Measurements from ENCODE around the gene BACH2. TPM values are rescaled to one million over a fixed set of nuclear protein-coding genes. Genes with fewer than 3 reads are reported as not detected.

Gene BACH2
- total and polyA plus RNA-seq, 2 experiments from 2014 or later, result 1.6 to 5.7 TPM

DNA sequence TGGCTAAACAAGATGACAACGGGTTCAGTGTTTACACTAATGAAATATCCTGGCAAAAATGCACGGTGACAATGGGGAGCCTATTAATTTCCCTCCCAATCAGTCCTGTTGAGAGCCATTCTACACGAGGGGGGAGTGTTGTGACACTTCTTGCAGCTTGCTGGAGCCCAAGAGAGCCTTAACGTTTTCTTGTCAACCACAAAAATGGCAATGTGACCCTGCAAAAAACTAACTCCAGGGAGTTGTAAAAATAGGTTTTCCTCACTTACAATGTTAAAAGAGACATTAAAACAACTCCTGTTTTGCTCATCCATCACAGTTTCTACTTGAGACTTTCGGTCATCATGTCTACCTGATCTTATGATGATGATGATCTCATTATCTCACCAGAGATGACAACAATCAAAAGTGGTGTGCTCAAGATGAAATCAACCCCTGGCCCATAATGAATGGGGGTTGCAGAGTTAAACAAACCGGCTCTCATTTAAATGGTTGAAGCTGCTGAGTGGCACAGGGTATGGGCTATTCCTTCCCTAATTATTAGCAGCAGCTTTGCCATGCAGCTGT is 344.5 kb downstream of the BACH2 start:
- Histone ChIP-seq H3K4me2 (no peak overlapping the region), H3K27ac (ENCODE audit: low read depth) (no peak overlapping the region), H3K36me3 (ENCODE audit: insufficient read depth) (no peaks in the 10 kb centered on the region), H3K79me2 (replicated peaks; ENCODE audit: insufficient read depth) (no peaks in the 10 kb centered on the region), H4K20me1 (replicated peaks; ENCODE audit: insufficient read depth) (no peaks in the 10 kb centered on the region), H3K9me2 (ENCODE audit: insufficient read depth) (no peaks in the 10 kb centered on the region), H3K4me1 (ENCODE audit: insufficient read depth) (no peaks in the 10 kb centered on the region), H3K4me3 (no peak overlapping the region), H2AFZ (no peak overlapping the region), H3F3A (replicated peaks; ENCODE audit: low read depth) (no peaks in the 10 kb centered on the region), H3K27me3 (ENCODE audit: insufficient read depth) (no peaks in the 10 kb centered on the region)
- H3K4me1 Mint-ChIP-seq, result peaks cover 6% of the 10 kb centered on the region; the same call in 2 of the 3 replicates
- H3K4me3 Mint-ChIP-seq, result no peak overlapping the region
- H3K9me3 Mint-ChIP-seq, result no peaks in the 10 kb centered on the region
- ATAC-seq (no peak), DNase-seq (ENCODE audit: low spot score) (no peak)
- no peak for TF ChIP-seq EZH2phosphoT487 (IDR thresholded peaks at IDR 0.05; ENCODE audit: unreplicated experiment)
- no peak for TF ChIP-seq CREB1 (CRISPR knock-in tag; IDR thresholded peaks at IDR 0.05; ENCODE audit: low read depth)
- TF ChIP-seq, protein P1, sequence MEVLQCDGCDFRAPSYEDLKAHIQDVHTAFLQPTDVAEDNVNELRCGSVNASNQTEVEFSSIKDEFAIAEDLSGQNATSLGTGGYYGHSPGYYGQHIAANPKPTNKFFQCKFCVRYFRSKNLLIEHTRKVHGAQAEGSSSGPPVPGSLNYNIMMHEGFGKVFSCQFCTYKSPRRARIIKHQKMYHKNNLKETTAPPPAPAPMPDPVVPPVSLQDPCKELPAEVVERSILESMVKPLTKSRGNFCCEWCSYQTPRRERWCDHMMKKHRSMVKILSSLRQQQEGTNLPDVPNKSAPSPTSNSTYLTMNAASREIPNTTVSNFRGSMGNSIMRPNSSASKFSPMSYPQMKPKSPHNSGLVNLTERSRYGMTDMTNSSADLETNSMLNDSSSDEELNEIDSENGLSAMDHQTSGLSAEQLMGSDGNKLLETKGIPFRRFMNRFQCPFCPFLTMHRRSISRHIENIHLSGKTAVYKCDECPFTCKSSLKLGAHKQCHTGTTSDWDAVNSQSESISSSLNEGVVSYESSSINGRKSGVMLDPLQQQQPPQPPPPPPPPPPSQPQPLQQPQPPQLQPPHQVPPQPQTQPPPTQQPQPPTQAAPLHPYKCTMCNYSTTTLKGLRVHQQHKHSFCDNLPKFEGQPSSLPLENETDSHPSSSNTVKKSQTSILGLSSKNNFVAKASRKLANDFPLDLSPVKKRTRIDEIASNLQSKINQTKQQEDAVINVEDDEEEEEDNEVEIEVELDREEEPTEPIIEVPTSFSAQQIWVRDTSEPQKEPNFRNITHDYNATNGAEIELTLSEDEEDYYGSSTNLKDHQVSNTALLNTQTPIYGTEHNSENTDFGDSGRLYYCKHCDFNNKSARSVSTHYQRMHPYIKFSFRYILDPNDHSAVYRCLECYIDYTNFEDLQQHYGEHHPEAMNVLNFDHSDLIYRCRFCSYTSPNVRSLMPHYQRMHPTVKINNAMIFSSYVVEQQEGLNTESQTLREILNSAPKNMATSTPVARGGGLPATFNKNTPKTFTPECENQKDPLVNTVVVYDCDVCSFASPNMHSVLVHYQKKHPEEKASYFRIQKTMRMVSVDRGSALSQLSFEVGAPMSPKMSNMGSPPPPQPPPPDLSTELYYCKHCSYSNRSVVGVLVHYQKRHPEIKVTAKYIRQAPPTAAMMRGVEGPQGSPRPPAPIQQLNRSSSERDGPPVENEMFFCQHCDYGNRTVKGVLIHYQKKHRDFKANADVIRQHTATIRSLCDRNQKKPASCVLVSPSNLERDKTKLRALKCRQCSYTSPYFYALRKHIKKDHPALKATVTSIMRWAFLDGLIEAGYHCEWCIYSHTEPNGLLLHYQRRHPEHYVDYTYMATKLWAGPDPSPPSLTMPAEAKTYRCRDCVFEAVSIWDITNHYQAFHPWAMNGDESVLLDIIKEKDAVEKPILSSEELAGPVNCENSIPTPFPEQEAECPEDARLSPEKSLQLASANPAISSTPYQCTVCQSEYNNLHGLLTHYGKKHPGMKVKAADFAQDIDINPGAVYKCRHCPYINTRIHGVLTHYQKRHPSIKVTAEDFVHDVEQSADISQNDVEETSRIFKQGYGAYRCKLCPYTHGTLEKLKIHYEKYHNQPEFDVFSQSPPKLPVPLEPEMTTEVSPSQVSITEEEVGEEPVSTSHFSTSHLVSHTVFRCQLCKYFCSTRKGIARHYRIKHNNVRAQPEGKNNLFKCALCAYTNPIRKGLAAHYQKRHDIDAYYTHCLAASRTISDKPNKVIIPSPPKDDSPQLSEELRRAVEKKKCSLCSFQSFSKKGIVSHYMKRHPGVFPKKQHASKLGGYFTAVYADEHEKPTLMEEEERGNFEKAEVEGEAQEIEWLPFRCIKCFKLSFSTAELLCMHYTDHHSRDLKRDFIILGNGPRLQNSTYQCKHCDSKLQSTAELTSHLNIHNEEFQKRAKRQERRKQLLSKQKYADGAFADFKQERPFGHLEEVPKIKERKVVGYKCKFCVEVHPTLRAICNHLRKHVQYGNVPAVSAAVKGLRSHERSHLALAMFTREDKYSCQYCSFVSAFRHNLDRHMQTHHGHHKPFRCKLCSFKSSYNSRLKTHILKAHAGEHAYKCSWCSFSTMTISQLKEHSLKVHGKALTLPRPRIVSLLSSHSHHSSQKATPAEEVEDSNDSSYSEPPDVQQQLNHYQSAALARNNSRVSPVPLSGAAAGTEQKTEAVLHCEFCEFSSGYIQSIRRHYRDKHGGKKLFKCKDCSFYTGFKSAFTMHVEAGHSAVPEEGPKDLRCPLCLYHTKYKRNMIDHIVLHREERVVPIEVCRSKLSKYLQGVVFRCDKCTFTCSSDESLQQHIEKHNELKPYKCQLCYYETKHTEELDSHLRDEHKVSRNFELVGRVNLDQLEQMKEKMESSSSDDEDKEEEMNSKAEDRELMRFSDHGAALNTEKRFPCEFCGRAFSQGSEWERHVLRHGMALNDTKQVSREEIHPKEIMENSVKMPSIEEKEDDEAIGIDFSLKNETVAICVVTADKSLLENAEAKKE (CRISPR knock-in tag; IDR thresholded peaks at IDR 0.05), result no peak
- TF ChIP-seq CTCF (conservative IDR thresholded peaks at IDR 0.05; ENCODE audit: low read depth in 2 of 2), result no peak
- no peak for TF ChIP-seq REST (IDR thresholded peaks at IDR 0.05; ENCODE audit: unreplicated experiment)
- no peak for TF ChIP-seq POLR2AphosphoS5 (IDR thresholded peaks at IDR 0.05; ENCODE audit: low read depth)
- TF ChIP-seq JUNB (IDR thresholded peaks at IDR 0.05; ENCODE audit: unreplicated experiment), result no peak
- no peak for TF ChIP-seq ZNF331 (CRISPR knock-in tag; IDR thresholded peaks at IDR 0.05; ENCODE audit: low read depth)
- no peak for TF ChIP-seq STAT1 (IDR thresholded peaks at IDR 0.05; ENCODE audit: unreplicated experiment)
- TF ChIP-seq EZH2 (IDR thresholded peaks at IDR 0.05; ENCODE audit: low read depth, unreplicated experiment), result no peak
- H3K27ac Mint-ChIP-seq, result no peak overlapping the region
- H3K27me3 Mint-ChIP-seq (ENCODE audit: insufficient read depth, low read depth, poor library complexity), result peaks cover 7% of the 10 kb centered on the region
- H3K36me3 Mint-ChIP-seq (ENCODE audit: low read depth), result no peaks in the 10 kb centered on the region; the same call in 2 of the 3 replicates

All from GM23338 (cell line).